IMR-90 (cell line): Measurements from ENCODE around the gene NEUROG3. TPM values are rescaled to one million over a fixed set of nuclear protein-coding genes. Genes with fewer than 3 reads are reported as not detected.

Source experiments
- polyA plus RNA-seq, 3 experiments: library from polyadenylated mRNA; depleted of rRNA; stranded (reverse); fragments of >200 nt; gene quantifications; 2 replicates each; pipeline ENCODE4 v1.2.3, GENCODE V29; 2012; ENCODE audit warnings: low replicate concordance in 1 of 3
- total RNA-seq: library from RNA; depleted of rRNA; stranded (reverse); fragments of >200 nt; gene quantifications from 2 replicates; pipeline ENCODE4 v1.2.3, GENCODE V29; 2012; rRNA removed

Gene NEUROG3
- total and polyA plus RNA-seq, 2 of the 4 experiments (the other 2 are of a cell fraction) = not detected

Other genes starting within 250 kb of the NEUROG3 start
- not detected in 2 replicates for gene TACR2, start 156.5 kb downstream of the NEUROG3 start, total RNA-seq
- gene TACR2, start 156.5 kb downstream of the NEUROG3 start, polyA plus RNA-seq (2012; rRNA removed) = not detected in 2 replicates
- not detected in 2 replicates for gene TSPAN15, start 122.0 kb downstream of the NEUROG3 start, total RNA-seq
- gene TSPAN15, start 122.0 kb downstream of the NEUROG3 start, polyA plus RNA-seq (2012; rRNA removed) = 0.07 and 0.48 TPM in 2 replicates
- gene FAM241B, start 56.8 kb upstream of the NEUROG3 start, total RNA-seq = 0.18 and 0.28 TPM in 2 replicates
- 1.2 and 1.4 TPM in 2 replicates for gene FAM241B, start 56.8 kb upstream of the NEUROG3 start, polyA plus RNA-seq (2012; rRNA removed)
- 10.8 and 12.2 TPM in 2 replicates for gene COL13A1, start 228.5 kb upstream of the NEUROG3 start, total RNA-seq
- 31.3 and 32.0 TPM in 2 replicates for gene COL13A1, start 228.5 kb upstream of the NEUROG3 start, polyA plus RNA-seq (2012; rRNA removed)